ENCODE measurements around the gene MRPS30.
"Not testable (repeated sequence)": the region's sequence is repeated elsewhere in the genome, so short reads cannot be mapped to it uniquely, and the experiment has no call there.

The MRPS30 gene

DNA sequence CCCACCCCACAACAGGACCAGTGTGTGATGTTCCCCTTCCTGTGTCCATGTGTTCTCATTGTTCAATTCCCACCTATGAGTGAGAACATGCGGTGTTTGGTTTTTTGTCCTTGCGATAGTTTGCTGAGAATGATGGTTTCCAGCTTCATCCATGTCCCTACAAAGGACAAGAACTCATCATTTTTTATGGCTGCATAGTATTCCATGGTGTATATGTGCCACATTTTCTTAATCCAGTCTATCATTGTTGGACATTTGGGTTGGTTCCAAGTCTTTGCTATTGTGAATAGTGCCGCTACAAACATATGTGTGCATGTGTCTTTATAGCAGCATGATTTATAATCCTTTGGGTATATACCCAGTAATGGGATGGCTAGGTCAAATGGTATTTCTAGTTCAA lies 15.9 kb downstream of the MRPS30 start:
- DNase-seq, result not testable (repeated sequence)

DNA sequence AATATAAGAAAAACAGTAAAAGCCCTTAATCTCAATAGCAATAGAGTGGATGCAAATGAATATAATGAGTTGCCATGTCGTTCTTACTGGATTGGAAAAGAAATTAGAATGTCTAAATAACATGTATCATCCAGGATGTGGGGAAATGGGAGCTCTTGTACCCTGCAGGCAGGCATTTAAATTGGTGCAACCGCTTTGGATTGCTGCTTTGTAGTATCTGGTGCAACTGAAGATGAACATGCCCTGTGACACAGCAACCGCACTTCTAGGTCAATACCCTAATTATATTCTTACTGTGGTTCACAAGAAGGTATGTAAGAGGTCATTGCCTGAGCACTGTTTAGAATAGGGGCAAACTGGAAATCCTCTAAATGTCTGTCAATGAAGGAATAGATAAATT lies 18.9 kb downstream of the MRPS30 start:
- no peak for DNase-seq

DNA sequence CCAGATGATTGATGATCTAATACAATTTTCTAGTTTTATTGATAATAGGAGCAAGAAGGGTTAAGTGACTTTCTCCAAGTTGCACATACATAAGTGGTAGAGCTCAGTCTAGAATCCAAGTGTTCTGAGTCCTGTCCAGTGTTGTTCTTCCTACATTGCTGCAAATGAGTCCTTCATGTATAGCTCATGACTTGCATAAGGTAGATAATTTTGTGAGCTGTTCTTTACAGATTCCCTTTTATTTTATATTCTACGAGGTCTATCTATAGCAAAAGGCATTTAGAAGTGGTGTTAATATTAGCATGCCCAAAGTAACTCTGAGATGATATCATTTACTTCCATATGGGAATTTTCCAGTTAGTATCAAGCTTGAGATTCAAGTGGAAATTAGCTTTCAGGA lies 20.0 kb downstream of the MRPS30 start:
- no peak for DNase-seq

DNA sequence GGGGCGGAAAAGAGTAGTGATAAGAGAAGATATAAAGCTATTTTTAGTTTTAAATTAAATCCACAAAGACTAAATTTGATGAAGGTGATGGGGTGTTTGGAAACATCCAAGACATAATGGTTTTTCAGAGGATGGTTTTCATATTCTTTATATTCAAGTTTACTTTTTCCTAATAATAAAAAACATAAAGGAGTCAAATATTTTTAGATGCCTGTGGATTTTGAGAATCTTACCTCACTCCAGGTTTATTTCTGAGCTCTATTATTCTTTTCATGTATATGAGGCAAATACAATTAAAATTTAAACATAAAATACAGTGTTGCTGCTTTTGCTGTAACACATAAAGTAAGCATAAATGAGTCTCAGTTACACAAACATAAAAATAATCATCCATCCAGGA lies 22.2 kb downstream of the MRPS30 start:
- DNase-seq, result no peak

DNA sequence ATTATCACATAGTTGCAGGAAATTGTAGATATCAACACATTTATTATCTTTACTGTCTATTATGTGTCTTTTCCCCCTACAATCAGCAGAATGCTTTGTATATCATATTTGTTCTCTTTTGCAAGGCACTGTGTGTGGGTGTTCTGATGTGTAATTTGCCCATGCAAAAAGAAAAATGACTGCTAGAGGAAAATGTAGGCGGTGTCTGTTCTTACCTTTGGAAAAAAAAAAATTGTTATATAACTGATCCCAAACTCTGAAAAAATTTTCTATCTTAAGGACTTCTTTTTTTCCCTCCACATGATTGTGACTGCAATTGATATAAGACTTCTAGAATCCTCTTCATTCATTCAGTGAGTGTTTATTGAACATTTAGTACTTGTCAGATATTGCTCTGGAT lies 24.5 kb downstream of the MRPS30 start:
- no peak for DNase-seq

DNA sequence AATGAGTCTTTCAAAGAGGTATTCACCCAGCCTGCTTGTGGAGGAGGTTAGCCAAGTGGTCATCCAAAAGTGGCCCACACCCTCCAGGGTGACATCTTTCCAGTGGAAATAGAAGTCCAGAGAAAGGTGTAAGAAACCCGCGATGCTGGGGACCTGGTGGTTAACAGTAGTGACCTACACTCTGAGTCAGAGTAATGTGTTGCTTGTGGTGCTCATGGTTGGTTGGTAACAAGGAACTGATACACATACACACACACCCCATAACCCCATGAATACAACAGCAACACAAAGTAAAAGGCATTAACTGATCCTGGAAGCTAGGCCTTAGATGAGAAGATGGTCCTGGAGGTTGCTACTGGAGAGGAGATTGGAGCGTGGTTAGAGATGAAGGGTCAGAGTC lies 26.9 kb downstream of the MRPS30 start:
- no peak for DNase-seq

DNA sequence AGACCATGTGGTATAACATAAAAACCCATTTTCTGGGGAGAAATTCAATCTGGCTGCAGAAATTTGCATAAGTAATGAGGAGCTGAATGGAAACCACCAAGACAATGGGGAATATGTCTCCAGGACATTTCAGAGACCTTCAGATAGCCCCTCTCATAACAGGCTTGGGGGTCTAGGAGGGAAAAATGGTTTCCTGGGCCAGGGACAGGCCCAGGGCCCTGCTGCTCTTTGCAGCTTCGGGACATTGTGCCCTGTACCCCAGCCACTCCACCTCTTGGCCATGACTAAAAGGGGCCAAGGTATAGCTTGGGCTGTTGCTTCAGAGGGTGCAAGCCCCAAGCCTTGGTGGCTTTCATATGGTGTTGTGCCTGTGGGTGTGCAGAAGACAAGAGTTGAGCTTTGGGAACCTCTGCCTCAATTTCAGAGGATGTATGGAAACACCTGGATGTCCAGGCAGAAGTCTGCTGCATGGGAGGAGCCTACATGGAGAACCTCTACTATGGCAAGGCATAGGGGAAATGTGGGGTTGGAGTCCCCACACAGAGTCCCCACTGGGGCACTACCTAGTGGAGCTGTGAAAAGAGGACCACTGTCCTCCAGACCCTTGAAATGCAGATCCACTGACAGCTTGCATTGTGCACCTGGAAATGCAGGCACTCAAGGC lies 30.4 kb downstream of the MRPS30 start:
- DNase-seq, result no peak

DNA sequence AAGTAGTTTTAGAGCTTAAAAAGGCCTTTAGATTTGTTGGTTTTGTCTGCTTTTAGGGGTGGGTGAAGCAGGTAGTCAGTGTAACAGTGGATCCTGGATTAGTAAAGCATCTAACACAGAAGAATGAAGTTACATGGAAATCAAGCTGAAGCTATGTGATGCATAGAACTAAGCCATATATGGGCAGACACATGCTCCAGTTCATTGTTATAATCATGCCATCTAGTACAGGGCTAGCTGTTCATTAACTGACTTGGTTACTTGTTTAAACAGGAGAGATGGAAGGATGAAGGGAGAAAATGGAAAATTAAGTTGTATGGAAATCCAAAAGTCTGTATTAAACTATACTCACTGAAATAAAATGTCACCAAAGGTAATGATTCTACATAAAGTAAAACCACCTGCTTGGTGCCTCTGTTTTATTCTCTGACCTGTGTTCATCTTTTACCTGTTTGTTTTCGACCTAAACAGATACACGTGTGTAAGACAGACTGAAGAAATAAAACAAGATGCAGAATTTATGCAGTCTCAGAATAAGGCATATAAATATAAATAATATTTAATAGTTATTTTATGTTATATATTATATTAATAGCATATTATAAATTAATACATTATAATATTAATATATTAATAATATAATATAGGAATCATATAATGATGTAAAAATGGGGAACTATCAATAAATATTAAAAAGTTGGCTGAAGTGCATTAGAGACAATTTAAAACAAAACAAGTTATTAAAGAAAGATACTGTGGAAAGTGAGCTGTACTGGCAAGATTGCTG lies 33.9 kb downstream of the MRPS30 start:
- no peak for DNase-seq

DNA sequence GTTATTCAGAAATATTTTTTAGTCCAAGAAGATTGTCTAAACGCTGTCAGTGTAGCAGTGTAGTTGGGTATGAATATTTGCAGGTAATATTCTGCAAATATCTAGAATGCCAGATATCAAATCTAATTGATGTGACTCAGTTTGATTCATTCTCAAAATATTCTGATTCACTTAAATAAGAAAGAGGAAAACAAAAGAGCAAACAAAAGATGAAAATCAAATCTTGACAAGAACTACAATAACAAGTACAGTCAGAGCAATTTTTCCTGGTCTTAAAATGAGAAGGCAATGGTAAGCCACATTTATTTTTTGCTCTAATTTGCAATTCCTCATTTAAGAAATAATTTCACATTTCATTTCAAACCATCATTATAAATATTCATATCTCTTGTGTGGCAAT lies 36.0 kb downstream of the MRPS30 start:
- no peak for DNase-seq

DNA sequence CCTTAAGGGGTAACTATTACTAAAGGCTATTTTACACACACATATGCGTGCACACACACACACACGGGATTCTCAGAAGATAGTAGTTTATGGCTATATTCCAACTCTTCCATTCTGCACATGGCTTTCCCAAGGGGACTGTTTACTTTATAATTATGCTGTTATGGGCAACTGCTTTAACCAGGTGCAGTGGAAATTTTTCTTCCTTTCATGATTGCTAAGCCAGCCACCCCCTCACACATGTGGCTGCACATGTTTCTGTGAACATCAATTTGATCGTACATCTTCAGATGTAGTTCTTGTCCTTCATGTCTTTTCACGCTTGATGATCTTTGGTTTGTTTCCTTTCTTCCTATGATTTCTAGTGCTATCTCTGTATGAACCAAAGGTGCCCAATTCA lies 37.0 kb downstream of the MRPS30 start:
- no peak for DNase-seq

DNA sequence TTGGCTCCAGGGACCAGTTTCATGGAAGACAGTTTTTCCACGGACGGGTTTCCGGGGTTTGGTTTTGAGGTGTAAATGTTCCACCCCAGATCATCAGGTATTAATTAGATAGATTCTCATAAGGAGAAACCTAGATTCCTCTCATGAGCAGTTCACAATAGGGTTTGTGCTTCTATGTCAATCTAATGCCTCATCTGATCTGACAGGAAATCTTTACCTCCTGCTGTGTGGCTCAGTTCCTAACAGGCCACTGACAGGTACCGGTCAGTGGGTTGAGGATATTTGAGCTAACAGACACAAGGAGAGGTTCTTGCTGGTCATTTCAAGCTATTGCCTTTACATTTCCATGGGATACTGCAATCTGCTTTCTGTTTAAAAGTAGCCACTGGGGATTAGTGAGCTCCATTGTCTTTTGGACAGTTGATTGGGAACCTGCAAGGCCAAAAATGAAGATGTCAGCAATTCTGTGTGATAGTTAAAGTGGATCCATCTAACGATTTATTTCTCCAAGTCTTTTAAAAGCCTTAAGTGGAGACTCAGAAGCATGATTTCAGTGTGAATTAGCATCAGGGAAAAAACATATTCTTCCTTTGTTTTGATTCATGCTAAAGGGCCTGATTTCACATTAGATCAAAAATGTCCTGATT lies 38.6 kb downstream of the MRPS30 start:
- no peak for DNase-seq

DNA sequence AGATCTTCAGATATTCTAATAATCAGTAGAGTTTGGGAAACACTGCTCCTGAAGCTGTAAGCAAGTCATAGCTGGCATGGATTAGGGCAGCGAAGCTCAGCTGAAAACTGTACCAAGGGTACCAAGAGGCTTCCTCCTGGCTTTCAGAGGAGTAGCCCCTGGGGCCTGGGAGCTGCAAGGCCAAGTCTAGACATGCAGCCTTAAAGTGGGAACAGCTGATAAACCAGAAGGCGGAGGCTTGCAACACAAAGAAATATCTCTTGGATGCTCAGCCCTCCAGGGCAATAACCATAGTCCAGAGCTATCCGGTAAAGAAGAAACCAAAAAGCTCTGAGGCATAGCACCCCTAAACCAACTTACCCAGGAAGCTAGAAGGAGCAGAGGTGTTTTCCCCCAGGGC lies 51.5 kb downstream of the MRPS30 start:
- DNase-seq, result no peak

DNA sequence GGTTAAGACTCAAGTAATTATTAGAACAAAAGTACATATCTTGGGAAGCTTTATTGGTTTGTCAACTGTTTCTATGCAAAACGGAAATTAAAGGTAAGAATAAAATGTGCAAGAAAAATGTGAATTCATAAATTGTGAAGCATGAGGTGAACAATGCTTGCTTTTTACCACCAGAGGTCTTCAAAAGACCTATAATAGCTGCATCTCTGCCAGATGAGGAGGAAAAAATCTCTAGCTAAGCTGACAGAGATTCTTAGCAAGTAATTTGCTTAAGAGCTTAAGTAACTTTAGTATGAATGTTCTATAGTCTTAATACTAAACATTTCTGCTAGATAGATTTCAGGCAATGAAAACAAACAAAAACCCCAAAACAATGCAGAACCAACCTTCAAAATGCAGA lies 54.1 kb downstream of the MRPS30 start:
- DNase-seq, result no peak
